ENCODE data around the gene P3H3. TPM values are rescaled to one million over a fixed set of nuclear protein-coding genes. Genes with fewer than 3 reads are reported as not detected.

The P3H3 gene
- total and polyA plus RNA-seq, 9 of the 15 experiments (the other 6 are each of a cell fraction or from before 2014, with no cell fraction given) = 0.03 to 15.0 (median 4.8) TPM

GRCh38 chr12:6825398-6826124 lies 2.6 kb upstream of the P3H3 start:
- WGBS (ENCODE audit: insufficient coverage, low coverage, missing lambda C conversion rate) = 8% methylated on average over 12 of the region's 19 CpGs
- peaks cover 0 to 4% of the 10 kb centered on the region in 2 experiments; a peak in 2 of 5 replicates for H3K27me3 ChIP-seq (ENCODE audit: control insufficient read depth in 2 of 2, insufficient read depth in 2 of 2, low read length in 2 of 2)
- BruUV-seq (replicated peaks) = no TSS peak
- TF ChIP-seq TGIF2 (CRISPR knock-in tag; IDR thresholded peaks at IDR 0.05) (no peak), ZNF253 (CRISPR knock-in tag; conservative IDR thresholded peaks at IDR 0.05) (no peak), HMG20A (CRISPR knock-in tag; conservative IDR thresholded peaks at IDR 0.05) (no peak), HCFC1 (IDR thresholded peaks at IDR 0.05; ENCODE audit: low read depth, low read length) (0 out of 2 replicates have a peak, but pooled peaks have one; percentile 20), MAZ (CRISPR knock-in tag; conservative IDR thresholded peaks at IDR 0.05 in 1 of 2, IDR thresholded peaks at IDR 0.05 in 1 of 2) (peak; percentile 28 to 35; a peak in 1 of 4 replicates), TEAD1 (CRISPR knock-in tag; IDR thresholded peaks at IDR 0.05) (peak; percentile 21 to 45; a peak in 1 of 4 replicates), ASH1L (IDR thresholded peaks at IDR 0.05; ENCODE audit: borderline replicate concordance, low read depth, partially characterized antibody) (no peak), GABPB1 (CRISPR knock-in tag; IDR thresholded peaks at IDR 0.05) (peak; percentile 21; the same call in 1 of the 2 replicates), ZBTB1 (CRISPR knock-in tag; IDR thresholded peaks at IDR 0.05; ENCODE audit: borderline replicate concordance, low read depth) (no peak), TBL1XR1 (IDR thresholded peaks at IDR 0.05; ENCODE audit: low read length in 2 of 2) (no peak), KDM1A (IDR thresholded peaks at IDR 0.05) (peak in 1 of 2 experiments; percentile 41; a peak in 1 of 4 replicates), STAG1 (CRISPR knock-in tag; IDR thresholded peaks at IDR 0.05; ENCODE audit: borderline replicate concordance) (peak; percentile 43; the same call in 1 of the 2 replicates), RCOR1 (IDR thresholded peaks at IDR 0.05; ENCODE audit: borderline replicate concordance in 1 of 2, low read depth in 2 of 2, low read length in 2 of 2) (peak; percentile 28 to 63; a peak in 2 of 4 replicates), NRF1 (conservative IDR thresholded peaks at IDR 0.05 in 1 of 2, IDR thresholded peaks at IDR 0.05 in 1 of 2) (peak in 1 of 2 experiments; percentile 34; a peak in 1 of 4 replicates)
- TF ChIP-seq, protein P1, sequence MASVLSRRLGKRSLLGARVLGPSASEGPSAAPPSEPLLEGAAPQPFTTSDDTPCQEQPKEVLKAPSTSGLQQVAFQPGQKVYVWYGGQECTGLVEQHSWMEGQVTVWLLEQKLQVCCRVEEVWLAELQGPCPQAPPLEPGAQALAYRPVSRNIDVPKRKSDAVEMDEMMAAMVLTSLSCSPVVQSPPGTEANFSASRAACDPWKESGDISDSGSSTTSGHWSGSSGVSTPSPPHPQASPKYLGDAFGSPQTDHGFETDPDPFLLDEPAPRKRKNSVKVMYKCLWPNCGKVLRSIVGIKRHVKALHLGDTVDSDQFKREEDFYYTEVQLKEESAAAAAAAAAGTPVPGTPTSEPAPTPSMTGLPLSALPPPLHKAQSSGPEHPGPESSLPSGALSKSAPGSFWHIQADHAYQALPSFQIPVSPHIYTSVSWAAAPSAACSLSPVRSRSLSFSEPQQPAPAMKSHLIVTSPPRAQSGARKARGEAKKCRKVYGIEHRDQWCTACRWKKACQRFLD (CRISPR knock-in tag; IDR thresholded peaks at IDR 0.05) = 0 out of 2 replicates have a peak, but pooled peaks have one; percentile 30
- TF ChIP-seq, protein P2, sequence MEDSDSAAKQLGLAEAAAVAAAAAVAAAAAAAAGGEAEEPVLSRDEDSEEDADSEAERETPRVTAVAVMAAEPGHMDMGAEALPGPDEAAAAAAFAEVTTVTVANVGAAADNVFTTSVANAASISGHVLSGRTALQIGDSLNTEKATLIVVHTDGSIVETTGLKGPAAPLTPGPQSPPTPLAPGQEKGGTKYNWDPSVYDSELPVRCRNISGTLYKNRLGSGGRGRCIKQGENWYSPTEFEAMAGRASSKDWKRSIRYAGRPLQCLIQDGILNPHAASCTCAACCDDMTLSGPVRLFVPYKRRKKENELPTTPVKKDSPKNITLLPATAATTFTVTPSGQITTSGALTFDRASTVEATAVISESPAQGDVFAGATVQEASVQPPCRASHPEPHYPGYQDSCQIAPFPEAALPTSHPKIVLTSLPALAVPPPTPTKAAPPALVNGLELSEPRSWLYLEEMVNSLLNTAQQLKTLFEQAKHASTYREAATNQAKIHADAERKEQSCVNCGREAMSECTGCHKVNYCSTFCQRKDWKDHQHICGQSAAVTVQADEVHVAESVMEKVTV (CRISPR knock-in tag; IDR thresholded peaks at IDR 0.05) = peak; percentile 41

More at GRCh38 chr12:6825398-6826124, 2.6 kb upstream of the P3H3 start:
- peak; percentile 75 to 84 (median 81) for DNase-seq (ENCODE audit: extremely low read depth in 1 of 4, low spot score in 3 of 4)
- Histone ChIP-seq H3K9ac (ENCODE audit: insufficient read depth in 1 of 2, low read depth in 2 of 2, low read length in 2 of 2) (no peak overlapping the region; a peak in 1 of 4 replicates), H3K9me3 (replicated peaks; ENCODE audit: control insufficient read depth, insufficient read depth, low read depth, low read length) (no peaks in the 10 kb centered on the region), H3K4me1 (replicated peaks in 1 of 2; ENCODE audit: control insufficient read depth in 2 of 2, insufficient read depth in 2 of 2, low read length in 2 of 2) (peaks cover 19 to 58% of the 10 kb centered on the region in 2 experiments; a peak in 4 of 5 replicates), H3K4me2 (ENCODE audit: insufficient read depth, low read length) (no peak overlapping the region), H3K27ac (ENCODE audit: extremely low read depth, low read depth, low read length) (no peak overlapping the region), H3K79me2 (ENCODE audit: control insufficient read depth, insufficient read depth, low read length) (peaks cover 24% of the 10 kb centered on the region), H4K20me1 (replicated peaks; ENCODE audit: control insufficient read depth, insufficient read depth, low read length) (no peaks in the 10 kb centered on the region), H3K9me1 (ENCODE audit: control insufficient read depth, insufficient read depth, low read length) (no peaks in the 10 kb centered on the region), H3K4me3 (no peak overlapping the region), H3K36me3 (ENCODE audit: control insufficient read depth, insufficient read depth, low read length) (peaks cover 9% of the 10 kb centered on the region; the same call in 1 of the 3 replicates), H2AFZ (ENCODE audit: low read depth, low read length) (0 out of 2 replicates have a peak overlapping the region, but pooled peaks have one; percentile 25)
- in situ Hi-C loops (cut with MboI) = no loop called here
- POLR2A ChIA-PET = no interaction called here
- FAIRE-seq = peak; percentile 90
- peak; percentile 79 for ATAC-seq
- CTCF ChIA-PET (ENCODE audit: low intra/inter-chr PET ratio) = interaction anchor here (0.5 to 1.9 kb wide), 5 partner anchors 58 to 258 kb away, joined by 3 to 15 read pairs (median 5); partner anchors contain the start of gene MLF2
- intact Hi-C loops (cut with micrococcal nuclease) = loop anchor here (1.0 to 10.0 kb wide), 6 partner anchors 48 to 271 kb away; partner anchors contain the start of genes IFFO1, MLF2 and ZNF384

All from K562 (cell line).